HEK293 (cell line): Measurements from ENCODE around the gene VEGFB.

Experiments used
- CTCF ChIA-PET: fragments of 350-600 bp; formaldehyde crosslinking; extraction: SDS; loops from one replicate; lab custom pipeline; 2021; ENCODE audit warnings: antibody characterized with exemption; lab: Yijun Ruan, JAX
- POLR2A ChIA-PET: fragments of 300-600 bp; formaldehyde crosslinking; extraction: SDS; loops from one replicate; lab custom pipeline; 2020; ENCODE audit warnings: antibody characterized with exemption, inconsistent platforms; lab: Yijun Ruan, JAX
- H3K27ac ChIP-seq: fragments of 200-500 bp; sonication (Bioruptor generic); 2 replicates; pipeline ENCODE4 v1.5.1; 2014; ENCODE audit warnings: low read depth, low read length, control low read depth, inconsistent platforms; ENCODE audit errors: extremely low read depth
- H3K36me3 ChIP-seq, 2 experiments: fragments of 200-500 bp in 1 of 2; sonication (Bioruptor generic) in 1 of 2; 1 replicate in 1 of 2; 2 replicates in 1 of 2; pipeline ENCODE4 v1.5.1; 2014 to 2017; ENCODE audit warnings: inconsistent platforms in 2 of 2, low read length in 2 of 2; ENCODE audit not compliant: control insufficient read depth in 2 of 2, insufficient read depth in 1 of 2
- H3K4me1 ChIP-seq: fragments of 200-500 bp; sonication (Bioruptor generic); 2 replicates; pipeline ENCODE4 v1.5.1; 2014; ENCODE audit warnings: mild to moderate bottlenecking, low read length, inconsistent platforms; ENCODE audit not compliant: control insufficient read depth, insufficient read depth
- H3K4me3 ChIP-seq: 2 replicates; pipeline ENCODE4 v1.5.1; 2011; ENCODE audit warnings: low read depth, mild to moderate bottlenecking, control low read depth, low read length, moderate library complexity
- H3K9me3 ChIP-seq: fragments of 200-500 bp; sonication (Bioruptor generic); 2 replicates; pipeline ENCODE4 v1.5.1; 2014; ENCODE audit warnings: low read depth, low read length, inconsistent platforms; ENCODE audit not compliant: control insufficient read depth, insufficient read depth
- GLIS1 ChIP-seq: fragments of 450-650 bp; formaldehyde crosslinking; IDR thresholded peaks from 2 replicates; pipeline ENCODE4 v1.5.1; 2016; ENCODE audit warnings: missing biosample characterization, missing genetic modification characterization
- GLIS2 ChIP-seq: fragments of 450-650 bp; formaldehyde crosslinking; IDR thresholded peaks from 2 replicates; pipeline ENCODE4 v1.5.1; 2016; ENCODE audit warnings: missing biosample characterization, missing genetic modification characterization
- KLF1 ChIP-seq: fragments of 450-650 bp; formaldehyde crosslinking; IDR thresholded peaks from 2 replicates; pipeline ENCODE4 v1.5.1; 2016; ENCODE audit warnings: missing biosample characterization, missing genetic modification characterization
- MYNN ChIP-seq: fragments of 450-650 bp; formaldehyde crosslinking; IDR thresholded peaks from 2 replicates; pipeline ENCODE4 v1.5.1; 2016; ENCODE audit warnings: missing biosample characterization, missing genetic modification characterization, borderline replicate concordance
- PRDM6 ChIP-seq: fragments of 450-650 bp; formaldehyde crosslinking; IDR thresholded peaks from 2 replicates; pipeline ENCODE4 v1.5.1; 2017; ENCODE audit warnings: missing biosample characterization, missing genetic modification characterization
- REST ChIP-seq: fragments of 450-650 bp; formaldehyde crosslinking; IDR thresholded peaks from 2 replicates; pipeline ENCODE4 v1.5.1; 2016; ENCODE audit warnings: missing biosample characterization, missing genetic modification characterization
- YY2 ChIP-seq: fragments of 450-650 bp; formaldehyde crosslinking; IDR thresholded peaks from 2 replicates; pipeline ENCODE4 v1.5.1; 2016; ENCODE audit warnings: missing biosample characterization, missing genetic modification characterization
- ZBTB48 ChIP-seq: fragments of 450-650 bp; formaldehyde crosslinking; IDR thresholded peaks from 2 replicates; pipeline ENCODE4 v1.5.1; 2016; ENCODE audit warnings: missing biosample characterization, missing genetic modification characterization
- ZFHX2 ChIP-seq: fragments of 450-650 bp; formaldehyde crosslinking; conservative IDR thresholded peaks from 2 replicates; pipeline ENCODE4 v1.5.1; 2016; ENCODE audit warnings: missing biosample characterization, missing genetic modification characterization
- ZIC2 ChIP-seq: fragments of 450-650 bp; formaldehyde crosslinking; IDR thresholded peaks from 2 replicates; pipeline ENCODE4 v1.5.1; 2016; ENCODE audit warnings: missing biosample characterization, missing genetic modification characterization
- ZNF121 ChIP-seq: fragments of 450-650 bp; formaldehyde crosslinking; IDR thresholded peaks from 2 replicates; pipeline ENCODE4 v1.5.1; 2016; ENCODE audit warnings: missing biosample characterization, missing genetic modification characterization
- ZNF133 ChIP-seq: fragments of 450-650 bp; formaldehyde crosslinking; IDR thresholded peaks from 2 replicates; pipeline ENCODE4 v1.5.1; 2016; ENCODE audit warnings: missing biosample characterization, missing genetic modification characterization
- ZNF280D ChIP-seq: fragments of 450-650 bp; formaldehyde crosslinking; IDR thresholded peaks from 2 replicates; pipeline ENCODE4 v1.5.1; 2016; ENCODE audit warnings: missing biosample characterization, missing genetic modification characterization
- ZNF391 ChIP-seq: fragments of 450-650 bp; formaldehyde crosslinking; IDR thresholded peaks from 2 replicates; pipeline ENCODE4 v1.5.1; 2016; ENCODE audit warnings: low read depth, missing biosample characterization, missing genetic modification characterization, borderline replicate concordance
- ZNF48 ChIP-seq: fragments of 450-650 bp; formaldehyde crosslinking; IDR thresholded peaks from 2 replicates; pipeline ENCODE4 v1.5.1; 2016; ENCODE audit warnings: missing biosample characterization, missing genetic modification characterization
- ZNF529 ChIP-seq: fragments of 450-650 bp; formaldehyde crosslinking; IDR thresholded peaks from 2 replicates; pipeline ENCODE4 v1.5.1; 2017; ENCODE audit warnings: missing genetic modification characterization, missing biosample characterization; ENCODE audit not compliant: insufficient replicate concordance
- ZNF707 ChIP-seq: fragments of 450-650 bp; formaldehyde crosslinking; IDR thresholded peaks from 2 replicates; pipeline ENCODE4 v1.5.1; 2016; ENCODE audit warnings: missing biosample characterization, missing genetic modification characterization
- ZSCAN16 ChIP-seq: fragments of 450-650 bp; formaldehyde crosslinking; IDR thresholded peaks from 2 replicates; pipeline ENCODE4 v1.5.1; 2016; ENCODE audit warnings: missing biosample characterization, missing genetic modification characterization
- TF ChIP-seq, protein P1 (sequence below): fragments of 450-650 bp; formaldehyde crosslinking; IDR thresholded peaks from 2 replicates; pipeline ENCODE4 v1.5.1; 2016; ENCODE audit warnings: missing biosample characterization, missing genetic modification characterization
- TF ChIP-seq, protein P2 (sequence below): fragments of 450-650 bp; formaldehyde crosslinking; conservative IDR thresholded peaks from 2 replicates; pipeline ENCODE4 v1.5.1; 2016; ENCODE audit warnings: low read depth, missing biosample characterization, missing genetic modification characterization

Gene VEGFB

GRCh38 chr11:64226507-64227051 is 7.8 kb upstream of the VEGFB start:
- H3K36me3 ChIP-seq, result peaks cover 0 to 17% of the 10 kb centered on the region in 2 experiments; a peak in 1 of 3 replicates
- TF ChIP-seq YY2 (no peak), REST (tag by site-specific recombination) (no peak), KLF1 (tag by site-specific recombination) (peak; percentile 45; the same call in 1 of the 2 replicates), MYNN (tag by site-specific recombination) (no peak), ZNF707 (tag by site-specific recombination) (no peak), GLIS2 (peak; percentile 82), GLIS1 (peak; percentile 84), ZNF391 (tag by site-specific recombination) (no peak), ZSCAN16 (no peak), PRDM6 (tag by site-specific recombination) (no peak), ZBTB48 (tag by site-specific recombination) (peak; percentile 32; the same call in 1 of the 2 replicates), ZNF133 (tag by site-specific recombination) (no peak), ZNF48 (tag by site-specific recombination) (no peak), ZNF280D (tag by site-specific recombination) (no peak), ZNF121 (tag by site-specific recombination) (no peak), ZFHX2 (peak; percentile 49; the same call in 1 of the 2 replicates), ZIC2 (tag by site-specific recombination) (peak; percentile 35; the same call in 1 of the 2 replicates), ZNF529 (tag by site-specific recombination) (no peak)
- TF ChIP-seq, protein P1, sequence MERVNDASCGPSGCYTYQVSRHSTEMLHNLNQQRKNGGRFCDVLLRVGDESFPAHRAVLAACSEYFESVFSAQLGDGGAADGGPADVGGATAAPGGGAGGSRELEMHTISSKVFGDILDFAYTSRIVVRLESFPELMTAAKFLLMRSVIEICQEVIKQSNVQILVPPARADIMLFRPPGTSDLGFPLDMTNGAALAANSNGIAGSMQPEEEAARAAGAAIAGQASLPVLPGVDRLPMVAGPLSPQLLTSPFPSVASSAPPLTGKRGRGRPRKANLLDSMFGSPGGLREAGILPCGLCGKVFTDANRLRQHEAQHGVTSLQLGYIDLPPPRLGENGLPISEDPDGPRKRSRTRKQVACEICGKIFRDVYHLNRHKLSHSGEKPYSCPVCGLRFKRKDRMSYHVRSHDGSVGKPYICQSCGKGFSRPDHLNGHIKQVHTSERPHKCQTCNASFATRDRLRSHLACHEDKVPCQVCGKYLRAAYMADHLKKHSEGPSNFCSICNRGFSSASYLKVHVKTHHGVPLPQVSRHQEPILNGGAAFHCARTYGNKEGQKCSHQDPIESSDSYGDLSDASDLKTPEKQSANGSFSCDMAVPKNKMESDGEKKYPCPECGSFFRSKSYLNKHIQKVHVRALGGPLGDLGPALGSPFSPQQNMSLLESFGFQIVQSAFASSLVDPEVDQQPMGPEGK (tag by site-specific recombination), result peak; percentile 43; the same call in 1 of the 2 replicates
- TF ChIP-seq, protein P2, sequence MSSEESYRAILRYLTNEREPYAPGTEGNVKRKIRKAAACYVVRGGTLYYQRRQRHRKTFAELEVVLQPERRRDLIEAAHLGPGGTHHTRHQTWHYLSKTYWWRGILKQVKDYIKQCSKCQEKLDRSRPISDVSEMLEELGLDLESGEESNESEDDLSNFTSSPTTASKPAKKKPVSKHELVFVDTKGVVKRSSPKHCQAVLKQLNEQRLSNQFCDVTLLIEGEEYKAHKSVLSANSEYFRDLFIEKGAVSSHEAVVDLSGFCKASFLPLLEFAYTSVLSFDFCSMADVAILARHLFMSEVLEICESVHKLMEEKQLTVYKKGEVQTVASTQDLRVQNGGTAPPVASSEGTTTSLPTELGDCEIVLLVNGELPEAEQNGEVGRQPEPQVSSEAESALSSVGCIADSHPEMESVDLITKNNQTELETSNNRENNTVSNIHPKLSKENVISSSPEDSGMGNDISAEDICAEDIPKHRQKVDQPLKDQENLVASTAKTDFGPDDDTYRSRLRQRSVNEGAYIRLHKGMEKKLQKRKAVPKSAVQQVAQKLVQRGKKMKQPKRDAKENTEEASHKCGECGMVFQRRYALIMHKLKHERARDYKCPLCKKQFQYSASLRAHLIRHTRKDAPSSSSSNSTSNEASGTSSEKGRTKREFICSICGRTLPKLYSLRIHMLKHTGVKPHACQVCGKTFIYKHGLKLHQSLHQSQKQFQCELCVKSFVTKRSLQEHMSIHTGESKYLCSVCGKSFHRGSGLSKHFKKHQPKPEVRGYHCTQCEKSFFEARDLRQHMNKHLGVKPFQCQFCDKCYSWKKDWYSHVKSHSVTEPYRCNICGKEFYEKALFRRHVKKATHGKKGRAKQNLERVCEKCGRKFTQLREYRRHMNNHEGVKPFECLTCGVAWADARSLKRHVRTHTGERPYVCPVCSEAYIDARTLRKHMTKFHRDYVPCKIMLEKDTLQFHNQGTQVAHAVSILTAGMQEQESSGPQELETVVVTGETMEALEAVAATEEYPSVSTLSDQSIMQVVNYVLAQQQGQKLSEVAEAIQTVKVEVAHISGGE (tag by site-specific recombination), result no peak
- peak overlapping the region; percentile 77 for H3K4me3 ChIP-seq
- CTCF ChIA-PET, result interaction anchor here (0.6 to 1.9 kb wide), 6 partner anchors 22 to 389 kb away, joined by 3 to 10 read pairs (median 4); no protein-coding TSS in a partner anchor
- peak overlapping the region; percentile 30; the same call in 1 of the 2 replicates for H3K27ac ChIP-seq
- POLR2A ChIA-PET, result interaction anchor here (0.7 to 3.5 kb wide), 19 partner anchors 10 to 552 kb away, joined by 3 to 29 read pairs (median 5); partner anchors contain the start of genes ESRRA, FKBP2, PLCB3 and PPP1R14B
- H3K9me3 ChIP-seq, result no peaks in the 10 kb centered on the region
- peaks cover 3% of the 10 kb centered on the region; the same call in 1 of the 2 replicates for H3K4me1 ChIP-seq
